HFFc6 (cell line): ENCODE data around the gene ZIC4. TPM values are rescaled to one million over a fixed set of nuclear protein-coding genes. Genes with fewer than 3 reads are reported as not detected.

Experiments
- DNase-seq: peaks from one replicate; pipeline ENCODE4 v3.0.0-alpha.2; 2018
- H3K27ac Mint-ChIP-seq: 2 replicates; pipeline ENCODE4 v1.8.0; 2020; ENCODE audit warnings: mild to moderate bottlenecking, mixed read lengths
- H3K27me3 Mint-ChIP-seq: 2 replicates; pipeline ENCODE4 v1.8.0; 2021; ENCODE audit warnings: mild to moderate bottlenecking, moderate library complexity, mixed read lengths; ENCODE audit not compliant: insufficient read depth
- H3K36me3 Mint-ChIP-seq: 2 replicates; pipeline ENCODE4 v1.8.0; 2021; ENCODE audit warnings: low read depth, mixed read lengths
- H3K4me1 Mint-ChIP-seq: 2 replicates; pipeline ENCODE4 v1.8.0; 2020; ENCODE audit warnings: low read depth, mixed read lengths
- H3K4me3 Mint-ChIP-seq: 2 replicates; pipeline ENCODE4 v1.8.0; 2020; ENCODE audit warnings: mild to moderate bottlenecking, moderate library complexity, mixed read lengths
- H3K9me3 Mint-ChIP-seq: 2 replicates; pipeline ENCODE4 v1.8.0; 2020; ENCODE audit warnings: mild to moderate bottlenecking, mixed read lengths
- CTCF ChIP-seq: fragments of 200-600 bp; sonication (generic); IDR thresholded peaks from 2 replicates; pipeline ENCODE4 v1.5.0; 2021; ENCODE audit warnings: antibody characterized with exemption, mild to moderate bottlenecking
- total RNA-seq, 6 experiments: library from RNA; stranded (reverse); fragmentation: NEBNext Ultra II Directional; extraction: Animal tissue kit (Norgen Biotek cat#: 25700); gene quantifications; 2 replicates in 1 of 6; 3 replicates in 5 of 6; pipeline ENCODE4 v1.2.3, GENCODE V29; 2021

ZIC4 gene
- total RNA-seq, 6 experiments from 2014 or later, result 0.28 to 0.58 (median 0.49) TPM

- H3K27me3 Mint-ChIP-seq, result peaks cover 62% of the 10 kb centered on the region
- no peak overlapping the region for H3K27ac Mint-ChIP-seq
- TF ChIP-seq CTCF, result no peak
- peaks cover 21% of the 10 kb centered on the region for H3K4me1 Mint-ChIP-seq
- DNase-seq, result no peak
- H3K36me3 Mint-ChIP-seq, result peaks cover 11% of the 10 kb centered on the region
- peaks cover 9% of the 10 kb centered on the region; the same call in 1 of the 2 replicates for H3K9me3 Mint-ChIP-seq
- no peak overlapping the region for H3K4me3 Mint-ChIP-seq
Measured at GRCh38 chr3:147403511-147403910, 2.8 kb downstream of the ZIC4 start.

GRCh38 chr3:147402159-147402558 is 4.2 kb downstream of the ZIC4 start:
- H3K4me3 Mint-ChIP-seq, result no peak overlapping the region
- no peaks in the 10 kb centered on the region for H3K9me3 Mint-ChIP-seq
- H3K27me3 Mint-ChIP-seq, result peaks cover 55% of the 10 kb centered on the region
- TF ChIP-seq CTCF, result no peak
- no peaks in the 10 kb centered on the region for H3K36me3 Mint-ChIP-seq
- peaks cover 8% of the 10 kb centered on the region for H3K4me1 Mint-ChIP-seq
- no peak for DNase-seq
- H3K27ac Mint-ChIP-seq, result no peak overlapping the region

GRCh38 chr3:147401421-147401820 is 4.9 kb downstream of the ZIC4 start:
- H3K27me3 Mint-ChIP-seq, result peaks cover 50% of the 10 kb centered on the region
- no peak overlapping the region for H3K4me3 Mint-ChIP-seq
- DNase-seq, result no peak
- peaks cover under 1% of the 10 kb centered on the region; the same call in 1 of the 2 replicates for H3K4me1 Mint-ChIP-seq
- TF ChIP-seq CTCF, result no peak
- no peaks in the 10 kb centered on the region for H3K36me3 Mint-ChIP-seq
- H3K27ac Mint-ChIP-seq, result no peak overlapping the region
- H3K9me3 Mint-ChIP-seq, result no peaks in the 10 kb centered on the region

GRCh38 chr3:147400999-147401398 is 5.3 kb downstream of the ZIC4 start:
- no peak overlapping the region for H3K27ac Mint-ChIP-seq
- H3K27me3 Mint-ChIP-seq, result peaks cover 46% of the 10 kb centered on the region
- H3K36me3 Mint-ChIP-seq, result no peaks in the 10 kb centered on the region
- DNase-seq, result no peak
- TF ChIP-seq CTCF, result no peak
- no peaks in the 10 kb centered on the region for H3K9me3 Mint-ChIP-seq
- no peak overlapping the region for H3K4me3 Mint-ChIP-seq
- H3K4me1 Mint-ChIP-seq, result no peaks in the 10 kb centered on the region; the same call in 1 of the 2 replicates

- H3K27me3 Mint-ChIP-seq, result peaks cover 45% of the 10 kb centered on the region
- no peak for TF ChIP-seq CTCF
- no peak overlapping the region for H3K27ac Mint-ChIP-seq
- H3K9me3 Mint-ChIP-seq, result no peaks in the 10 kb centered on the region; the same call in 1 of the 2 replicates
- H3K4me1 Mint-ChIP-seq, result peaks cover 2% of the 10 kb centered on the region; the same call in 1 of the 2 replicates
- no peak overlapping the region for H3K4me3 Mint-ChIP-seq
- DNase-seq, result no peak
- H3K36me3 Mint-ChIP-seq, result no peaks in the 10 kb centered on the region
Measured at GRCh38 chr3:147400111-147400510, 6.2 kb downstream of the ZIC4 start.
